GM04503 (cell line): ENCODE data around the gene SRRT.
"Not testable (repeated sequence)": the region's sequence is repeated elsewhere in the genome, so short reads cannot be mapped to it uniquely, and the experiment has no call there.

Experiments used
- DNase-seq: peaks from one replicate; pipeline ENCODE4 v3.0.0-alpha.2; 2012; ENCODE audit warnings: low read depth

Gene SRRT

GRCh38 chr7:100854146-100854895 is 20.6 kb upstream of the SRRT start:
- no peak for DNase-seq

GRCh38 chr7:100854899-100855298 is 20.0 kb upstream of the SRRT start:
- DNase-seq, result not testable (repeated sequence)

GRCh38 chr7:100855515-100855914 is 19.4 kb upstream of the SRRT start:
- DNase-seq, result no peak

GRCh38 chr7:100856871-100857282 is 18.0 kb upstream of the SRRT start:
- DNase-seq, result no peak

GRCh38 chr7:100859856-100860255 is 15.0 kb upstream of the SRRT start:
- DNase-seq, result no peak

GRCh38 chr7:100860702-100861615 is 13.9 kb upstream of the SRRT start:
- no peak for DNase-seq

GRCh38 chr7:100861616-100861985 is 13.3 kb upstream of the SRRT start:
- DNase-seq, result no peak

- DNase-seq, result no peak
Observed at GRCh38 chr7:100863406-100863950, 11.4 kb upstream of the SRRT start.

- DNase-seq, result no peak
Observed at GRCh38 chr7:100864263-100864845, 10.5 kb upstream of the SRRT start.

GRCh38 chr7:100865372-100865911 is 9.5 kb upstream of the SRRT start:
- DNase-seq, result peak; percentile 38

- DNase-seq, result no peak
Observed at GRCh38 chr7:100865938-100866728, 8.8 kb upstream of the SRRT start.

- no peak for DNase-seq
Observed at GRCh38 chr7:100866729-100867039, 8.2 kb upstream of the SRRT start.

- DNase-seq, result peak; percentile 83
Observed at GRCh38 chr7:100867040-100867775, 7.7 kb upstream of the SRRT start, which contains the start of gene TRIP6. TSS of gene TRIP6 (plus strand) at chr7:100867387. CDS start at chr7:100867498, 111 bp downstream.

- no peak for DNase-seq
Observed at GRCh38 chr7:100867776-100868485, 7.0 kb upstream of the SRRT start.

- DNase-seq, result no peak
Observed at GRCh38 chr7:100873599-100874299, 1.2 kb upstream of the SRRT start.

- DNase-seq, result no peak
Observed at GRCh38 chr7:100874300-100874576, 665 bp upstream of the SRRT start.

- DNase-seq, result no peak
Observed at GRCh38 chr7:100875356-100875751, 451 bp downstream of the SRRT start.

- no peak for DNase-seq
Observed at GRCh38 chr7:100878013-100878412, 3.1 kb downstream of the SRRT start.

GRCh38 chr7:100878685-100879084 is 3.8 kb downstream of the SRRT start:
- no peak for DNase-seq
